H1 (cell line): ENCODE measurements around the gene STX18. TPM values are rescaled to one million over a fixed set of nuclear protein-coding genes. Genes with fewer than 3 reads are reported as not detected.

Experiments used
- CTCF ChIA-PET: fragments of 300-600 bp; sonication (Branson Sonifier 250); formaldehyde crosslinking; loops from one replicate; lab custom pipeline; 2021; ENCODE audit not compliant: partially characterized antibody; lab: Charles Lee
- POLR2A ChIA-PET: fragments of 300-600 bp; sonication (Branson Sonifier 250); formaldehyde crosslinking; loops from one replicate; lab custom pipeline; 2021; ENCODE audit warnings: inconsistent platforms; ENCODE audit not compliant: partially characterized antibody; lab: Charles Lee
- DNase-seq, 2 experiments: peaks; one replicate each; pipeline versions ENCODE4 v3.0.0 to v3.0.0-alpha.2; 2010 to 2022; ENCODE audit warnings: low spot score in 2 of 2, low read depth in 1 of 2, mixed read lengths in 1 of 2
- FAIRE-seq: peaks from 2 replicates; lab custom pipeline; 2011; peaks lifted over from hg19 to GRCh38; lab: Jason Lieb, UNC
- H2AFZ ChIP-seq: 2 replicates; pipeline ENCODE4 v1.8.1; 2012; ENCODE audit warnings: low read length, inconsistent platforms
- H2AK5ac ChIP-seq: 2 replicates; pipeline ENCODE4 v1.6.1; 2013; ENCODE audit warnings: low read depth, low read length
- H2BK120ac ChIP-seq: replicated peaks from 2 replicates; pipeline ENCODE3; 2013; ENCODE audit warnings: low read depth, low read length, inconsistent platforms
- H2BK12ac ChIP-seq: 2 replicates; pipeline ENCODE4 v1.6.1; 2013; ENCODE audit warnings: low read depth, low read length
- H2BK15ac ChIP-seq: 2 replicates; pipeline ENCODE4 v1.6.1; 2013; ENCODE audit warnings: low read length
- H2BK20ac ChIP-seq: 2 replicates; pipeline ENCODE4 v1.6.1; 2013; ENCODE audit warnings: low read length
- H2BK5ac ChIP-seq: 2 replicates; pipeline ENCODE4 v1.6.1; 2013; ENCODE audit warnings: low read depth, low read length
- H3K14ac ChIP-seq: 2 replicates; pipeline ENCODE4 v1.6.1; 2013; ENCODE audit warnings: inconsistent platforms; ENCODE audit not compliant: insufficient read length
- H3K18ac ChIP-seq: 2 replicates; pipeline ENCODE4 v1.6.1; 2013; ENCODE audit warnings: low read length; ENCODE audit errors: extremely low read depth
- H3K23ac ChIP-seq: 2 replicates; pipeline ENCODE4 v1.6.1; 2013; ENCODE audit warnings: inconsistent platforms; ENCODE audit not compliant: insufficient read length
- H3K23me2 ChIP-seq: 2 replicates; pipeline ENCODE4 v1.6.1; 2013; ENCODE audit warnings: low read depth, low read length
- H3K27ac ChIP-seq: 2 replicates; pipeline ENCODE4 v1.6.1; 2011; ENCODE audit warnings: low read depth, low read length, inconsistent platforms
- H3K27me3 ChIP-seq, 4 experiments: replicated peaks in 1 of 4; 1 replicate in 1 of 4; 2 replicates in 3 of 4; pipeline versions ENCODE4 v1.6.1 to v1.8.1; 2011 to 2013; ENCODE audit warnings: low read length in 3 of 4, mild to moderate bottlenecking in 3 of 4, inconsistent platforms in 2 of 4, mixed read lengths in 2 of 4, moderate library complexity in 1 of 4; ENCODE audit not compliant: control insufficient read depth in 3 of 4, insufficient read depth in 3 of 4; ENCODE audit errors: extremely low read depth in 1 of 4
- H3K36me3 ChIP-seq, 4 experiments: 2 replicates each; pipeline versions ENCODE4 v1.6.1 to v1.8.1; 2011 to 2013; ENCODE audit warnings: mild to moderate bottlenecking in 4 of 4, low read length in 3 of 4, moderate library complexity in 2 of 4, control low read depth in 1 of 4, inconsistent platforms in 1 of 4; ENCODE audit not compliant: insufficient read depth in 4 of 4, control insufficient read depth in 2 of 4
- H3K4ac ChIP-seq: replicated peaks from 2 replicates; pipeline ENCODE3; 2013; ENCODE audit warnings: low read length, low read depth, mixed read lengths, inconsistent platforms; ENCODE audit not compliant: insufficient read length
- H3K4me1 ChIP-seq, 4 experiments: replicated peaks in 1 of 4; 1 replicate in 1 of 4; 2 replicates in 3 of 4; pipeline versions ENCODE4 v1.6.1 to v1.8.1; 2011 to 2013; ENCODE audit warnings: low read length in 3 of 4, inconsistent platforms in 2 of 4, mixed read lengths in 1 of 4; ENCODE audit not compliant: insufficient read depth in 4 of 4, control insufficient read depth in 3 of 4
- H3K4me2 ChIP-seq, 2 experiments: 2 replicates each; pipeline versions ENCODE4 v1.6.1 to v1.8.1; 2011 to 2013; ENCODE audit warnings: low read depth in 2 of 2, low read length in 2 of 2, control low read depth in 1 of 2, inconsistent platforms in 1 of 2, mild to moderate bottlenecking in 1 of 2; ENCODE audit not compliant: insufficient read depth in 1 of 2
- H3K4me3 ChIP-seq, 4 experiments: fragments of 200-600, 300-600 bp in 1 of 4; sonication (generic), shearing (Covaris generic), sonication (Bioruptor Twin) in 1 of 4; 2 replicates each; pipeline versions ENCODE4 v1.5.1 to v1.8.1; 2011 to 2016; ENCODE audit warnings: low read length in 4 of 4, low read depth in 3 of 4, control low read depth in 2 of 4, inconsistent platforms in 2 of 4, mild to moderate bottlenecking in 2 of 4, mixed read lengths in 1 of 4, moderate library complexity in 1 of 4; ENCODE audit not compliant: insufficient read depth in 2 of 4; ENCODE audit errors: extremely low read depth in 1 of 4
- H3K56ac ChIP-seq: replicated peaks from 2 replicates; pipeline ENCODE3; 2013; ENCODE audit warnings: low read depth, mild to moderate bottlenecking, mixed read lengths, low read length, inconsistent platforms; ENCODE audit not compliant: insufficient read length
- H3K79me1 ChIP-seq: 2 replicates; pipeline ENCODE4 v1.6.1; 2013; ENCODE audit warnings: low read depth, low read length, control low read depth
- H3K79me2 ChIP-seq, 2 experiments: 2 replicates each; pipeline versions ENCODE4 v1.6.1 to v1.8.1; 2012 to 2013; ENCODE audit warnings: low read length in 2 of 2, mild to moderate bottlenecking in 2 of 2, inconsistent platforms in 1 of 2; ENCODE audit not compliant: insufficient read depth in 2 of 2, control insufficient read depth in 1 of 2
- H3K9ac ChIP-seq, 4 experiments: replicated peaks in 1 of 4; 1 replicate in 1 of 4; 2 replicates in 3 of 4; pipeline versions ENCODE4 v1.6.1 to v1.8.1; 2011 to 2013; ENCODE audit warnings: low read depth in 3 of 4, low read length in 3 of 4, control low read depth in 2 of 4, mild to moderate bottlenecking in 2 of 4, moderate library complexity in 2 of 4, inconsistent platforms in 1 of 4; ENCODE audit errors: extremely low read depth in 1 of 4
- H3K9me3 ChIP-seq, 2 experiments: 2 replicates each; pipeline versions ENCODE4 v1.6.1 to v1.8.1; 2012 to 2013; ENCODE audit warnings: mild to moderate bottlenecking in 2 of 2, moderate library complexity in 2 of 2, control low read depth in 1 of 2, inconsistent platforms in 1 of 2, low read depth in 1 of 2, low read length in 1 of 2, mixed read lengths in 1 of 2; ENCODE audit not compliant: insufficient read depth in 2 of 2
- H4K20me1 ChIP-seq, 2 experiments: replicated peaks in 1 of 2; 2 replicates each; pipeline versions ENCODE3 to v1.8.1; 2011 to 2013; ENCODE audit warnings: inconsistent platforms in 2 of 2, low read length in 2 of 2, mild to moderate bottlenecking in 1 of 2; ENCODE audit not compliant: insufficient read depth in 2 of 2, control insufficient read depth in 1 of 2
- H4K5ac ChIP-seq: 2 replicates; pipeline ENCODE4 v1.6.1; 2013; ENCODE audit warnings: low read length, low read depth, mixed read lengths, inconsistent platforms; ENCODE audit not compliant: insufficient read length
- H4K8ac ChIP-seq: 2 replicates; pipeline ENCODE4 v1.8.0; 2013; ENCODE audit warnings: mild to moderate bottlenecking, moderate library complexity, low read length, inconsistent platforms; ENCODE audit not compliant: insufficient read depth; ENCODE audit errors: extremely low read depth
- H4K91ac ChIP-seq: replicated peaks from 2 replicates; pipeline ENCODE3; 2013; ENCODE audit warnings: low read length, mixed read lengths, inconsistent platforms; ENCODE audit not compliant: insufficient read length
- CBX8 ChIP-seq: fragments of 300-800, 300-1000 bp; sonication (generic); IDR thresholded peaks from 2 replicates; pipeline ENCODE4 v1.7.1; 2016; ENCODE audit warnings: low read depth, low read length, borderline replicate concordance
- CTBP2 ChIP-seq: IDR thresholded peaks from 2 replicates; pipeline ENCODE4 v1.7.0; 2011; ENCODE audit warnings: borderline replicate concordance, mild to moderate bottlenecking, moderate library complexity, mixed read lengths, low read length; ENCODE audit not compliant: insufficient read depth, insufficient read length
- GTF2F1 ChIP-seq: IDR thresholded peaks from 2 replicates; pipeline ENCODE4 v1.6.1; 2012; ENCODE audit warnings: low read depth, low read length, improper control_type of control experiment, borderline replicate concordance
- HDAC6 ChIP-seq: IDR thresholded peaks from one replicate; pipeline ENCODE4 v1.7.1; 2012; ENCODE audit warnings: low read depth, mild to moderate bottlenecking, inconsistent platforms, low read length, moderate library complexity
- NANOG ChIP-seq: IDR thresholded peaks from 2 replicates; pipeline ENCODE4 v1.6.1; 2011; ENCODE audit warnings: low read length, low read depth, mild to moderate bottlenecking, inconsistent platforms; ENCODE audit not compliant: insufficient read depth, poor library complexity, severe bottlenecking
- POLR2AphosphoS5 ChIP-seq: IDR thresholded peaks from 2 replicates; pipeline ENCODE4 v1.6.1; 2011; ENCODE audit warnings: low read depth, low read length
- TCF12 ChIP-seq: IDR thresholded peaks from 2 replicates; pipeline ENCODE4 v1.6.1; 2011; ENCODE audit warnings: low read depth, mild to moderate bottlenecking, low read length
- TEAD4 ChIP-seq: IDR thresholded peaks from 2 replicates; pipeline ENCODE4 v1.6.1; 2012; ENCODE audit warnings: low read depth, low read length, inconsistent platforms, mixed read lengths
- YY1 ChIP-seq: IDR thresholded peaks from 2 replicates; pipeline ENCODE4 v1.6.1; 2011; ENCODE audit warnings: low read depth, mild to moderate bottlenecking, low read length
- WGBS, 2 experiments: shearing (Covaris generic) in 1 of 2; methylation state at CpG; one replicate each; pipeline versions ENCODE4 v1.1.6 to v1.1.7; 2013 to 2015; ENCODE audit warnings: low lambda C conversion rate in 2 of 2, mixed read lengths in 2 of 2, inconsistent platforms in 1 of 2, low coverage in 1 of 2, missing lambda C conversion rate in 1 of 2; ENCODE audit not compliant: insufficient replicate concordance in 2 of 2, insufficient coverage in 1 of 2, insufficient read length in 1 of 2; ENCODE audit errors: extremely low coverage in 1 of 2, missing lambda C conversion rate in 1 of 2; 5-methylcytosine and 5-hydroxymethylcytosine counted together
- polyA plus RNA-seq, 7 experiments: library from polyadenylated mRNA; depleted of rRNA in 3 of 7; stranded (reverse) in 5 of 7; unstranded in 2 of 7; fragments of >200 nt in 5 of 7; fragments of 200-250 nt in 2 of 7; gene quantifications; 1 replicate in 5 of 7; 2 replicates in 1 of 7; 4 replicates in 1 of 7; pipeline versions ENCODE4 v1.2.1 to v1.2.3, GENCODE V29; 2011 to 2013; ENCODE audit warnings: missing spikeins in 2 of 7, mixed read lengths in 2 of 7
- total RNA-seq: library from RNA; stranded (reverse); fragmentation: NEBNext Ultra II Directional; extraction: Animal tissue kit (Norgen Biotek cat#: 25700); gene quantifications from 2 replicates; pipeline ENCODE4 v1.2.1, GENCODE V29; 2021

Gene STX18
- total and polyA plus RNA-seq, 2 of the 8 experiments (the other 6 are each of a cell fraction or from before 2014, with no cell fraction given) = 14.6 to 18.3 TPM

GRCh38 chr4:4479366-4479765 lies 62.5 kb downstream of the STX18 start:
- Histone ChIP-seq H3K23ac (no peak overlapping the region), H3K27me3 (no peaks in the 10 kb centered on the region), H3K79me1 (no peaks in the 10 kb centered on the region), H2AK5ac (no peak overlapping the region), H3K9me3 (no peaks in the 10 kb centered on the region), H3K4me1 (peaks cover 2 to 20% (median 8%) of the 10 kb centered on the region in 4 experiments; a peak in 6 of 7 replicates), H3K23me2 (no peaks in the 10 kb centered on the region), H3K4me3 (no peak overlapping the region), H3K36me3 (no peaks in the 10 kb centered on the region), H2BK5ac (no peak overlapping the region), H4K8ac (no peak overlapping the region), H3K27ac (no peak overlapping the region), H2BK120ac (no peak overlapping the region), H2BK12ac (no peak overlapping the region), H4K5ac (no peak overlapping the region), H3K18ac (no peak overlapping the region), H2BK20ac (no peak overlapping the region), H3K56ac (no peak overlapping the region), H3K14ac (no peak overlapping the region), H4K91ac (no peak overlapping the region), H3K79me2 (peaks cover 0 to 2% of the 10 kb centered on the region in 2 experiments; a peak in 1 of 4 replicates), H3K9ac (no peak overlapping the region), H3K4ac (no peak overlapping the region), H4K20me1 (peaks cover 0 to 3% of the 10 kb centered on the region in 2 experiments), H2BK15ac (no peak overlapping the region), H2AFZ (no peak overlapping the region), H3K4me2 (no peak overlapping the region)
- 86% methylated on average over 2 of the region's 2 CpGs; no CpG with 5 or more reads in 1 of the 2 experiments for WGBS, 2 experiments
- ChIA-PET CTCF (interaction anchor here (0.8 to 2.1 kb wide), 6 partner anchors 9 to 54 kb away, joined by 3 to 11 read pairs (median 4); no protein-coding TSS in a partner anchor), POLR2A (no interaction called here)
- TF ChIP-seq CBX8 (no peak), TEAD4 (no peak), POLR2AphosphoS5 (no peak), HDAC6 (no peak), GTF2F1 (no peak), YY1 (no peak), NANOG (no peak), TCF12 (no peak), CTBP2 (no peak)
- no peak for FAIRE-seq
- DNase-seq = no peak
